ENCODE results near the gene NLRP10. TPM values are rescaled to one million over a fixed set of nuclear protein-coding genes. Genes with fewer than 3 reads are reported as not detected.

The NLRP10 gene
- total and polyA plus RNA-seq, 2 donors (not counting 1 experiment from before 2014, with no cell fraction given) = 4.8 to 9.6 TPM

GRCh38 chr11:8003187-8003586 is 37.9 kb upstream of the NLRP10 start:
- H4K20me1 ChIP-seq (ENCODE audit: control insufficient read depth, extremely low read depth, insufficient read depth, low read length) = no peaks in the 10 kb centered on the region
- no peak overlapping the region for H3K27ac ChIP-seq (ENCODE audit: insufficient read depth, low read length)
- H3K4me2 ChIP-seq (ENCODE audit: extremely low read depth, insufficient read depth, low read length) = no peak overlapping the region
- H3K4me3 ChIP-seq (replicated peaks in 1 of 4; ENCODE audit: control extremely low read depth in 1 of 4, insufficient read depth in 1 of 4, low read depth in 3 of 4, low read length in 4 of 4) = no peak overlapping the region
- H3K79me2 ChIP-seq (ENCODE audit: control insufficient read depth, insufficient read depth, low read length) = no peaks in the 10 kb centered on the region
- peaks cover 1% of the 10 kb centered on the region for H3K36me3 ChIP-seq (ENCODE audit: control insufficient read depth, insufficient read depth, low read length)
- no peak overlapping the region for H2AFZ ChIP-seq (ENCODE audit: low read length)
- H3K9ac ChIP-seq (ENCODE audit: insufficient read depth, low read length) = no peak overlapping the region
- no peak for DNase-seq (ENCODE audit: low read depth in 2 of 2)
- H3K27me3 ChIP-seq (ENCODE audit: control insufficient read depth, insufficient read depth, low read length) = no peaks in the 10 kb centered on the region
- TF ChIP-seq, protein P1, sequence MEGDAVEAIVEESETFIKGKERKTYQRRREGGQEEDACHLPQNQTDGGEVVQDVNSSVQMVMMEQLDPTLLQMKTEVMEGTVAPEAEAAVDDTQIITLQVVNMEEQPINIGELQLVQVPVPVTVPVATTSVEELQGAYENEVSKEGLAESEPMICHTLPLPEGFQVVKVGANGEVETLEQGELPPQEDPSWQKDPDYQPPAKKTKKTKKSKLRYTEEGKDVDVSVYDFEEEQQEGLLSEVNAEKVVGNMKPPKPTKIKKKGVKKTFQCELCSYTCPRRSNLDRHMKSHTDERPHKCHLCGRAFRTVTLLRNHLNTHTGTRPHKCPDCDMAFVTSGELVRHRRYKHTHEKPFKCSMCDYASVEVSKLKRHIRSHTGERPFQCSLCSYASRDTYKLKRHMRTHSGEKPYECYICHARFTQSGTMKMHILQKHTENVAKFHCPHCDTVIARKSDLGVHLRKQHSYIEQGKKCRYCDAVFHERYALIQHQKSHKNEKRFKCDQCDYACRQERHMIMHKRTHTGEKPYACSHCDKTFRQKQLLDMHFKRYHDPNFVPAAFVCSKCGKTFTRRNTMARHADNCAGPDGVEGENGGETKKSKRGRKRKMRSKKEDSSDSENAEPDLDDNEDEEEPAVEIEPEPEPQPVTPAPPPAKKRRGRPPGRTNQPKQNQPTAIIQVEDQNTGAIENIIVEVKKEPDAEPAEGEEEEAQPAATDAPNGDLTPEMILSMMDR (conservative IDR thresholded peaks at IDR 0.05 in 1 of 2, IDR thresholded peaks at IDR 0.05 in 1 of 2; ENCODE audit: low read depth in 1 of 2, low read length in 2 of 2) = no peak
- no peak for TF ChIP-seq EZH2 (IDR thresholded peaks at IDR 0.05; ENCODE audit: low read length, missing control alignments)
- H3K4me1 ChIP-seq (ENCODE audit: control insufficient read depth, extremely low read depth, insufficient read depth, low read length) = no peaks in the 10 kb centered on the region
- H3K9me3 ChIP-seq (ENCODE audit: control insufficient read depth, insufficient read depth, low read depth, low read length) = no peaks in the 10 kb centered on the region

DNA sequence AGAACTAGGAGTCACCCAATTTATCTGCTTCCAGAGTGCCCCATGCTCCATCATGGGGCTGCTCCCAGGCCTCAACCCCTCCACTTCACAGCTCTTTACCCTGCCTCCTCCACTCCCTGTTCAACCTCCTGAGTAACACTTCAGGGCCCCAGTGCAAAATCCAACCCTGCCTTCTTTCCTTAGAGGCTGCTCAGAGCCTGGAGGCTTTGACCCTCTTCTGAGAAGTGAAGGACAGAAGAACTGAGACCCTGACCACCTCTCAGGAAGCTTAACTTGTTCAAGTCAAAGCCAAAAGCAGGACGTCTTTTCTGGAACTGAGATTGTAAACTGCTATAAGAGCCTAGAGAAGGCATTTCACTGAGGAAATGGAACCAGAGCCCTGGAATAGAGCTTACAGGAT is 37.4 kb upstream of the NLRP10 start:
- H3K4me3 ChIP-seq (replicated peaks in 1 of 4; ENCODE audit: control extremely low read depth in 1 of 4, insufficient read depth in 1 of 4, low read depth in 3 of 4, low read length in 4 of 4) = no peak overlapping the region
- no peaks in the 10 kb centered on the region for H3K4me1 ChIP-seq (ENCODE audit: control insufficient read depth, extremely low read depth, insufficient read depth, low read length)
- no peak overlapping the region for H2AFZ ChIP-seq (ENCODE audit: low read length)
- no peak overlapping the region for H3K9ac ChIP-seq (ENCODE audit: insufficient read depth, low read length)
- no peaks in the 10 kb centered on the region for H3K27me3 ChIP-seq (ENCODE audit: control insufficient read depth, insufficient read depth, low read length)
- H4K20me1 ChIP-seq (ENCODE audit: control insufficient read depth, extremely low read depth, insufficient read depth, low read length) = no peaks in the 10 kb centered on the region
- H3K9me3 ChIP-seq (ENCODE audit: control insufficient read depth, insufficient read depth, low read depth, low read length) = no peaks in the 10 kb centered on the region
- TF ChIP-seq EZH2 (IDR thresholded peaks at IDR 0.05; ENCODE audit: low read length, missing control alignments) = no peak
- TF ChIP-seq, protein P1 (conservative IDR thresholded peaks at IDR 0.05 in 1 of 2, IDR thresholded peaks at IDR 0.05 in 1 of 2; ENCODE audit: low read depth in 1 of 2, low read length in 2 of 2) = no peak
- H3K4me2 ChIP-seq (ENCODE audit: extremely low read depth, insufficient read depth, low read length) = no peak overlapping the region
- no peaks in the 10 kb centered on the region for H3K79me2 ChIP-seq (ENCODE audit: control insufficient read depth, insufficient read depth, low read length)
- DNase-seq (ENCODE audit: low read depth in 2 of 2) = no peak
- H3K36me3 ChIP-seq (ENCODE audit: control insufficient read depth, insufficient read depth, low read length) = peaks cover 3% of the 10 kb centered on the region
- no peak overlapping the region for H3K27ac ChIP-seq (ENCODE audit: insufficient read depth, low read length)

- H3K9ac ChIP-seq (ENCODE audit: insufficient read depth, low read length) = no peak overlapping the region
- no peak overlapping the region for H3K4me3 ChIP-seq (replicated peaks in 1 of 4; ENCODE audit: control extremely low read depth in 1 of 4, insufficient read depth in 1 of 4, low read depth in 3 of 4, low read length in 4 of 4)
- no peaks in the 10 kb centered on the region for H4K20me1 ChIP-seq (ENCODE audit: control insufficient read depth, extremely low read depth, insufficient read depth, low read length)
- H3K9me3 ChIP-seq (ENCODE audit: control insufficient read depth, insufficient read depth, low read depth, low read length) = no peaks in the 10 kb centered on the region
- H3K36me3 ChIP-seq (ENCODE audit: control insufficient read depth, insufficient read depth, low read length) = peaks cover 9% of the 10 kb centered on the region
- H3K27me3 ChIP-seq (ENCODE audit: control insufficient read depth, insufficient read depth, low read length) = no peaks in the 10 kb centered on the region
- H3K4me2 ChIP-seq (ENCODE audit: extremely low read depth, insufficient read depth, low read length) = no peak overlapping the region
- H3K27ac ChIP-seq (ENCODE audit: insufficient read depth, low read length) = no peak overlapping the region
- no peak for TF ChIP-seq EZH2 (IDR thresholded peaks at IDR 0.05; ENCODE audit: low read length, missing control alignments)
- TF ChIP-seq, protein P1 (conservative IDR thresholded peaks at IDR 0.05 in 1 of 2, IDR thresholded peaks at IDR 0.05 in 1 of 2; ENCODE audit: low read depth in 1 of 2, low read length in 2 of 2) = no peak
- no peaks in the 10 kb centered on the region for H3K79me2 ChIP-seq (ENCODE audit: control insufficient read depth, insufficient read depth, low read length)
- H2AFZ ChIP-seq (ENCODE audit: low read length) = no peak overlapping the region
- no peak for DNase-seq (ENCODE audit: low read depth in 2 of 2)
- H3K4me1 ChIP-seq (ENCODE audit: control insufficient read depth, extremely low read depth, insufficient read depth, low read length) = no peaks in the 10 kb centered on the region
Measured at GRCh38 chr11:8000390-8000789, 35.1 kb upstream of the NLRP10 start.

Measured in fibroblast of lung (primary cell).